HEK293 (cell line): ENCODE measurements around the gene MEOX1.

Experiments used
- CTCF ChIA-PET: fragments of 350-600 bp; formaldehyde crosslinking; extraction: SDS; loops from one replicate; lab custom pipeline; 2021; ENCODE audit warnings: antibody characterized with exemption; lab: Yijun Ruan, JAX
- POLR2A ChIA-PET: fragments of 300-600 bp; formaldehyde crosslinking; extraction: SDS; loops from one replicate; lab custom pipeline; 2020; ENCODE audit warnings: antibody characterized with exemption, inconsistent platforms; lab: Yijun Ruan, JAX
- H3K27ac ChIP-seq: fragments of 200-500 bp; sonication (Bioruptor generic); 2 replicates; pipeline ENCODE4 v1.5.1; 2014; ENCODE audit warnings: low read depth, low read length, control low read depth, inconsistent platforms; ENCODE audit errors: extremely low read depth
- H3K36me3 ChIP-seq, 2 experiments: fragments of 200-500 bp in 1 of 2; sonication (Bioruptor generic) in 1 of 2; 1 replicate in 1 of 2; 2 replicates in 1 of 2; pipeline ENCODE4 v1.5.1; 2014 to 2017; ENCODE audit warnings: inconsistent platforms in 2 of 2, low read length in 2 of 2; ENCODE audit not compliant: control insufficient read depth in 2 of 2, insufficient read depth in 1 of 2
- H3K4me1 ChIP-seq: fragments of 200-500 bp; sonication (Bioruptor generic); 2 replicates; pipeline ENCODE4 v1.5.1; 2014; ENCODE audit warnings: mild to moderate bottlenecking, low read length, inconsistent platforms; ENCODE audit not compliant: control insufficient read depth, insufficient read depth
- H3K4me3 ChIP-seq: 2 replicates; pipeline ENCODE4 v1.5.1; 2011; ENCODE audit warnings: low read depth, mild to moderate bottlenecking, control low read depth, low read length, moderate library complexity
- H3K9me3 ChIP-seq: fragments of 200-500 bp; sonication (Bioruptor generic); 2 replicates; pipeline ENCODE4 v1.5.1; 2014; ENCODE audit warnings: low read depth, low read length, inconsistent platforms; ENCODE audit not compliant: control insufficient read depth, insufficient read depth
- BCL11B ChIP-seq: fragments of 450-650 bp; formaldehyde crosslinking; IDR thresholded peaks from 2 replicates; pipeline ENCODE4 v1.5.1; 2016; ENCODE audit warnings: low read depth, missing biosample characterization, missing genetic modification characterization
- CTCF ChIP-seq: fragments of 450-650 bp; formaldehyde crosslinking; IDR thresholded peaks from 2 replicates; pipeline ENCODE4 v1.5.1; 2016; ENCODE audit warnings: missing biosample characterization, missing genetic modification characterization
- GLI2 ChIP-seq: fragments of 450-650 bp; formaldehyde crosslinking; IDR thresholded peaks from 2 replicates; pipeline ENCODE4; 2017; ENCODE audit warnings: missing biosample characterization, missing genetic modification characterization, low read depth, borderline replicate concordance
- GLI4 ChIP-seq: fragments of 450-650 bp; formaldehyde crosslinking; IDR thresholded peaks from 2 replicates; pipeline ENCODE4 v1.5.1; 2016; ENCODE audit warnings: missing biosample characterization, missing genetic modification characterization
- KLF7 ChIP-seq: fragments of 450-650 bp; formaldehyde crosslinking; IDR thresholded peaks from 2 replicates; pipeline ENCODE4 v1.5.1; 2016; ENCODE audit warnings: missing biosample characterization, missing genetic modification characterization, borderline replicate concordance
- KLF9 ChIP-seq: fragments of 450-650 bp; formaldehyde crosslinking; IDR thresholded peaks from 2 replicates; pipeline ENCODE4 v1.5.1; 2016; ENCODE audit warnings: missing biosample characterization, missing genetic modification characterization, low read depth
- MEIS1 ChIP-seq: sonication (generic); formaldehyde crosslinking; IDR thresholded peaks from 2 replicates; pipeline ENCODE4 v1.8.1; 2022; ENCODE audit warnings: missing genetic modification reagents, mild to moderate bottlenecking, borderline replicate concordance
- MYNN ChIP-seq: fragments of 450-650 bp; formaldehyde crosslinking; IDR thresholded peaks from 2 replicates; pipeline ENCODE4 v1.5.1; 2016; ENCODE audit warnings: missing biosample characterization, missing genetic modification characterization, borderline replicate concordance
- SALL2 ChIP-seq: fragments of 450-650 bp; formaldehyde crosslinking; IDR thresholded peaks from 2 replicates; pipeline ENCODE4 v1.5.0; 2017; ENCODE audit warnings: missing biosample characterization, mild to moderate bottlenecking, missing genetic modification characterization, borderline replicate concordance
- SCRT1 ChIP-seq: fragments of 450-650 bp; formaldehyde crosslinking; IDR thresholded peaks from 2 replicates; pipeline ENCODE4 v1.5.1; 2016; ENCODE audit warnings: missing biosample characterization, missing genetic modification characterization, borderline replicate concordance
- WT1 ChIP-seq: fragments of 450-650 bp; formaldehyde crosslinking; IDR thresholded peaks from 2 replicates; pipeline ENCODE4 v1.5.1; 2016; ENCODE audit warnings: missing biosample characterization, missing genetic modification characterization
- ZNF121 ChIP-seq: fragments of 450-650 bp; formaldehyde crosslinking; IDR thresholded peaks from 2 replicates; pipeline ENCODE4 v1.5.1; 2016; ENCODE audit warnings: missing biosample characterization, missing genetic modification characterization
- ZNF266 ChIP-seq: fragments of 450-650 bp; formaldehyde crosslinking; IDR thresholded peaks from 2 replicates; pipeline ENCODE4 v1.5.1; 2016; ENCODE audit warnings: missing biosample characterization, missing genetic modification characterization, low read depth
- ZNF394 ChIP-seq: fragments of 450-650 bp; formaldehyde crosslinking; IDR thresholded peaks from 2 replicates; pipeline ENCODE4 v1.5.1; 2016; ENCODE audit warnings: missing biosample characterization, missing genetic modification characterization, mild to moderate bottlenecking, moderate library complexity, borderline replicate concordance
- ZNF426 ChIP-seq: fragments of 450-650 bp; formaldehyde crosslinking; IDR thresholded peaks from 2 replicates; pipeline ENCODE4 v1.5.1; 2017; ENCODE audit warnings: missing biosample characterization, missing genetic modification characterization, mild to moderate bottlenecking, inconsistent platforms, moderate library complexity
- ZNF449 ChIP-seq: fragments of 450-650 bp; formaldehyde crosslinking; IDR thresholded peaks from 2 replicates; pipeline ENCODE4 v1.5.1; 2017; ENCODE audit warnings: missing biosample characterization, mild to moderate bottlenecking, missing genetic modification characterization, moderate library complexity
- ZNF501 ChIP-seq: fragments of 450-650 bp; formaldehyde crosslinking; IDR thresholded peaks from 2 replicates; pipeline ENCODE4 v1.5.1; 2016; ENCODE audit warnings: missing biosample characterization, missing genetic modification characterization
- ZNF521 ChIP-seq: fragments of 450-650 bp; formaldehyde crosslinking; IDR thresholded peaks from 2 replicates; pipeline ENCODE4 v1.5.1; 2017; ENCODE audit warnings: missing biosample characterization, mild to moderate bottlenecking, missing genetic modification characterization
- ZNF558 ChIP-seq: fragments of 450-650 bp; formaldehyde crosslinking; IDR thresholded peaks from 2 replicates; pipeline ENCODE4 v1.5.1; 2016; ENCODE audit warnings: missing biosample characterization, missing genetic modification characterization
- ZNF561 ChIP-seq: fragments of 450-650 bp; IDR thresholded peaks from 2 replicates; pipeline ENCODE4 v1.5.1; 2018; ENCODE audit warnings: missing biosample characterization, missing genetic modification characterization, borderline replicate concordance
- ZNF626 ChIP-seq: fragments of 450-650 bp; sonication (Bioruptor Pico); formaldehyde crosslinking; IDR thresholded peaks from 2 replicates; pipeline ENCODE4 v1.5.1; 2018; ENCODE audit warnings: missing biosample characterization, missing genetic modification characterization, inconsistent platforms
- ZNF768 ChIP-seq: fragments of 450-650 bp; formaldehyde crosslinking; IDR thresholded peaks from 2 replicates; pipeline ENCODE4 v1.5.1; 2018; ENCODE audit warnings: missing biosample characterization, mild to moderate bottlenecking, missing genetic modification characterization
- TF ChIP-seq, protein P1 (sequence below): fragments of 450-650 bp; formaldehyde crosslinking; IDR thresholded peaks from 2 replicates; pipeline ENCODE4 v1.5.1; 2016; ENCODE audit warnings: missing biosample characterization, missing genetic modification characterization
- TF ChIP-seq, protein P2 (sequence below): sonication (generic); formaldehyde crosslinking; IDR thresholded peaks from 2 replicates; pipeline ENCODE4 v1.8.1; 2022; ENCODE audit warnings: mild to moderate bottlenecking, moderate library complexity, missing genetic modification reagents
- TF ChIP-seq, protein P3 (sequence below): fragments of 450-650 bp; formaldehyde crosslinking; IDR thresholded peaks from 2 replicates; pipeline ENCODE4 v1.5.1; 2016; ENCODE audit warnings: missing biosample characterization, missing genetic modification characterization

The MEOX1 gene

GRCh38 chr17:43670645-43671030, 8.9 kb upstream of the MEOX1 start:
- POLR2A ChIA-PET: no interaction called here
- peak overlapping the region; percentile 94; the same call in 1 of the 2 replicates for H3K27ac ChIP-seq
- CTCF ChIA-PET: interaction anchor here (1.0 to 1.9 kb wide), 4 partner anchors 12 to 277 kb away, joined by 3 to 6 read pairs (median 4); no protein-coding TSS in a partner anchor
- no peaks in the 10 kb centered on the region for H3K9me3 ChIP-seq
- H3K4me1 ChIP-seq: peaks cover 32% of the 10 kb centered on the region
- H3K36me3 ChIP-seq: no peaks in the 10 kb centered on the region
- no peak overlapping the region for H3K4me3 ChIP-seq
- TF ChIP-seq ZNF768 (tag by site-specific recombination) (peak; percentile 75; the same call in 1 of the 2 replicates), ZNF426 (tag by site-specific recombination) (no peak), SCRT1 (no peak), GLI2 (tag by site-specific recombination) (0 out of 2 replicates have a peak, but pooled peaks have one; percentile 13), KLF7 (tag by site-specific recombination) (no peak), BCL11B (tag by site-specific recombination) (no peak), CTCF (tag by site-specific recombination) (no peak), ZNF121 (tag by site-specific recombination) (peak; percentile 90; the same call in 1 of the 2 replicates), KLF9 (no peak), MEIS1 (no peak), ZNF521 (tag by site-specific recombination) (no peak), ZNF626 (tag by site-specific recombination) (no peak)
- TF ChIP-seq, protein P1, sequence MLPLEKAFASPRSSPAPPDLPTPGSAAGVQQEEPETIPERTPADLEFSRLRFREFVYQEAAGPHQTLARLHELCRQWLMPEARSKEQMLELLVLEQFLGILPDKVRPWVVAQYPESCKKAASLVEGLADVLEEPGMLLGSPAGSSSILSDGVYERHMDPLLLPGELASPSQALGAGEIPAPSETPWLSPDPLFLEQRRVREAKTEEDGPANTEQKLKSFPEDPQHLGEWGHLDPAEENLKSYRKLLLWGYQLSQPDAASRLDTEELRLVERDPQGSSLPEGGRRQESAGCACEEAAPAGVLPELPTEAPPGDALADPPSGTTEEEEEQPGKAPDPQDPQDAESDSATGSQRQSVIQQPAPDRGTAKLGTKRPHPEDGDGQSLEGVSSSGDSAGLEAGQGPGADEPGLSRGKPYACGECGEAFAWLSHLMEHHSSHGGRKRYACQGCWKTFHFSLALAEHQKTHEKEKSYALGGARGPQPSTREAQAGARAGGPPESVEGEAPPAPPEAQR (tag by site-specific recombination): no peak

- CTCF ChIA-PET: interaction anchor here (0.6 to 1.9 kb wide), 3 partner anchors 11 to 276 kb away, joined by 3 to 6 read pairs (median 4); no protein-coding TSS in a partner anchor
- TF ChIP-seq ZNF266 (tag by site-specific recombination) (no peak), ZNF449 (tag by site-specific recombination) (no peak), ZNF558 (tag by site-specific recombination) (no peak), GLI4 (tag by site-specific recombination) (no peak), MYNN (tag by site-specific recombination) (no peak), KLF9 (0 out of 2 replicates have a peak, but pooled peaks have one; percentile 54), SALL2 (tag by site-specific recombination) (no peak), ZNF394 (peak; percentile 22; the same call in 1 of the 2 replicates), GLI2 (tag by site-specific recombination) (peak; percentile 92; the same call in 1 of the 2 replicates), ZNF501 (tag by site-specific recombination) (no peak), ZNF561 (tag by site-specific recombination) (peak; percentile 98), WT1 (tag by site-specific recombination) (peak; percentile 100)
- TF ChIP-seq, protein P2, sequence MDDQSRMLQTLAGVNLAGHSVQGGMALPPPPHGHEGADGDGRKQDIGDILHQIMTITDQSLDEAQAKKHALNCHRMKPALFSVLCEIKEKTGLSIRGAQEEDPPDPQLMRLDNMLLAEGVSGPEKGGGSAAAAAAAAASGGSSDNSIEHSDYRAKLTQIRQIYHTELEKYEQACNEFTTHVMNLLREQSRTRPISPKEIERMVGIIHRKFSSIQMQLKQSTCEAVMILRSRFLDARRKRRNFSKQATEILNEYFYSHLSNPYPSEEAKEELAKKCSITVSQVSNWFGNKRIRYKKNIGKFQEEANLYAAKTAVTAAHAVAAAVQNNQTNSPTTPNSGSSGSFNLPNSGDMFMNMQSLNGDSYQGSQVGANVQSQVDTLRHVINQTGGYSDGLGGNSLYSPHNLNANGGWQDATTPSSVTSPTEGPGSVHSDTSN (CRISPR knock-in tag): no peak
- TF ChIP-seq, protein P3, sequence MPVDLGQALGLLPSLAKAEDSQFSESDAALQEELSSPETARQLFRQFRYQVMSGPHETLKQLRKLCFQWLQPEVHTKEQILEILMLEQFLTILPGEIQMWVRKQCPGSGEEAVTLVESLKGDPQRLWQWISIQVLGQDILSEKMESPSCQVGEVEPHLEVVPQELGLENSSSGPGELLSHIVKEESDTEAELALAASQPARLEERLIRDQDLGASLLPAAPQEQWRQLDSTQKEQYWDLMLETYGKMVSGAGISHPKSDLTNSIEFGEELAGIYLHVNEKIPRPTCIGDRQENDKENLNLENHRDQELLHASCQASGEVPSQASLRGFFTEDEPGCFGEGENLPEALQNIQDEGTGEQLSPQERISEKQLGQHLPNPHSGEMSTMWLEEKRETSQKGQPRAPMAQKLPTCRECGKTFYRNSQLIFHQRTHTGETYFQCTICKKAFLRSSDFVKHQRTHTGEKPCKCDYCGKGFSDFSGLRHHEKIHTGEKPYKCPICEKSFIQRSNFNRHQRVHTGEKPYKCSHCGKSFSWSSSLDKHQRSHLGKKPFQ (tag by site-specific recombination): peak; percentile 94
These were observed 8.4 kb upstream of the MEOX1 start for GRCh38 chr17:43669971-43670644.

More at GRCh38 chr17:43669971-43670644, 8.4 kb upstream of the MEOX1 start:
- Histone ChIP-seq H3K4me1 (peaks cover 32% of the 10 kb centered on the region), H3K36me3 (no peaks in the 10 kb centered on the region), H3K27ac (peak overlapping the region; percentile 94), H3K4me3 (no peak overlapping the region), H3K9me3 (no peaks in the 10 kb centered on the region)
- POLR2A ChIA-PET: no interaction called here
